B cell (primary cell): ENCODE data around the gene G0S2. TPM values are rescaled to one million over a fixed set of nuclear protein-coding genes. Genes with fewer than 3 reads are reported as not detected.

ENCODE experiments used
- ATAC-seq: fragments of 200-7000 bp; cut with Tn5 transposase; one replicate; pipeline ENCODE4 v1.10.0; 2021; ENCODE audit warnings: low read depth, mild to moderate bottlenecking, moderate number of reproducible peaks, moderate library complexity
- CTCF ChIA-PET: fragments of 350-600 bp; sonication (Branson Sonifier 250); formaldehyde crosslinking; loops from one replicate; lab custom pipeline; 2021; ENCODE audit warnings: antibody characterized with exemption, inconsistent platforms; lab: Charles Lee
- POLR2A ChIA-PET: fragments of 350-600 bp; sonication (Branson Sonifier 250); formaldehyde crosslinking; loops from one replicate; lab custom pipeline; 2021; ENCODE audit warnings: antibody characterized with exemption; lab: Charles Lee
- DNase-seq: peaks from one replicate; pipeline ENCODE4 v3.0.0; 2013
- H2AFZ ChIP-seq: 2 replicates; pipeline ENCODE4 v1.6.1; 2012; ENCODE audit warnings: mild to moderate bottlenecking, low read depth, low read length; ENCODE audit not compliant: insufficient read depth, poor library complexity, severe bottlenecking
- H3K27ac ChIP-seq, 2 donors: 1 replicate in 1 of 2; 2 replicates in 1 of 2; pipeline ENCODE4 v1.5.1; 2012 to 2013; ENCODE audit warnings: low read length in 2 of 2, mild to moderate bottlenecking in 2 of 2, moderate library complexity in 1 of 2
- H3K27me3 ChIP-seq, 4 experiments: fragments of 200-600 bp in 1 of 4; sonication (generic) in 1 of 4; replicated peaks in 1 of 4; 1 replicate in 2 of 4; 2 replicates in 2 of 4; pipeline versions ENCODE4 v1.6.1 to v1.7.0; 2013 to 2016; ENCODE audit warnings: low read length in 3 of 4, mild to moderate bottlenecking in 2 of 4, mixed read lengths in 1 of 4, moderate library complexity in 1 of 4; ENCODE audit not compliant: insufficient read depth in 4 of 4, control insufficient read depth in 3 of 4; ENCODE audit errors: control extremely low read depth in 1 of 4
- H3K36me3 ChIP-seq, 2 experiments: replicated peaks in 1 of 2; 1 replicate in 1 of 2; 2 replicates in 1 of 2; pipeline versions ENCODE4 v1.6.1 to v1.7.1; 2013; ENCODE audit warnings: low read length in 1 of 2; ENCODE audit not compliant: insufficient read depth in 2 of 2, control insufficient read depth in 1 of 2; ENCODE audit errors: control extremely low read depth in 1 of 2, extremely low read depth in 1 of 2
- H3K4me1 ChIP-seq, 2 donors: fragments of 200-600 bp in 1 of 2; sonication (generic) in 1 of 2; 1 replicate in 1 of 2; 2 replicates in 1 of 2; pipeline versions ENCODE4 v1.5.1 to v1.6.1; 2013 to 2017; ENCODE audit warnings: low read length in 2 of 2; ENCODE audit not compliant: control insufficient read depth in 2 of 2, insufficient read depth in 2 of 2
- H3K4me2 ChIP-seq: replicated peaks from 2 replicates; pipeline ENCODE3; 2012; ENCODE audit warnings: mild to moderate bottlenecking, low read depth, low read length; ENCODE audit not compliant: poor library complexity, severe bottlenecking
- H3K4me3 ChIP-seq, 5 experiments: fragments of 200-600 bp in 1 of 5; sonication (generic) in 1 of 5; 1 replicate in 3 of 5; 2 replicates in 2 of 5; pipeline versions ENCODE4 v1.5.1 to v1.7.0; 2011 to 2016; ENCODE audit warnings: low read length in 4 of 5, mild to moderate bottlenecking in 4 of 5, low read depth in 2 of 5, control low read depth in 1 of 5, moderate library complexity in 1 of 5; ENCODE audit not compliant: insufficient read depth in 1 of 5; ENCODE audit errors: control extremely low read depth in 1 of 5, extremely low read depth in 1 of 5
- H3K79me2 ChIP-seq: fragments of 200-600 bp; sonication (generic); one replicate; pipeline ENCODE4 v1.6.0; 2016; ENCODE audit warnings: low read length; ENCODE audit not compliant: control insufficient read depth, insufficient read depth
- H3K9ac ChIP-seq: fragments of 200-600 bp; sonication (generic); 2 replicates; pipeline ENCODE4 v1.6.1; 2017; ENCODE audit warnings: mild to moderate bottlenecking, low read length, moderate library complexity
- H3K9me3 ChIP-seq, 3 donors: one replicate each; pipeline versions ENCODE4 v1.6.1 to v1.7.1; 2013; ENCODE audit warnings: low read length in 2 of 3; ENCODE audit not compliant: control insufficient read depth in 2 of 3, insufficient read depth in 1 of 3; ENCODE audit errors: control extremely low read depth in 1 of 3
- H4K20me1 ChIP-seq: 2 replicates; pipeline ENCODE4 v1.6.0; 2012; ENCODE audit warnings: mild to moderate bottlenecking, low read length; ENCODE audit not compliant: insufficient read depth, control insufficient read depth, poor library complexity, severe bottlenecking
- H3K27ac Mint-ChIP-seq: one replicate; pipeline ENCODE4 v1.8.0; 2021; ENCODE audit warnings: mixed read lengths
- H3K27me3 Mint-ChIP-seq: one replicate; pipeline ENCODE4 v1.8.0; 2021; ENCODE audit warnings: mixed read lengths
- H3K4me1 Mint-ChIP-seq: one replicate; pipeline ENCODE4 v1.8.0; 2021; ENCODE audit warnings: mixed read lengths
- H3K4me3 Mint-ChIP-seq: one replicate; pipeline ENCODE4 v1.8.0; 2021; ENCODE audit warnings: mixed read lengths
- H3K9me3 Mint-ChIP-seq: one replicate; pipeline ENCODE4 v1.8.0; 2022; ENCODE audit warnings: mixed read lengths; ENCODE audit not compliant: insufficient read depth
- CTCF ChIP-seq: fragments of 200-600 bp; IDR thresholded peaks from one replicate; pipeline ENCODE4 v1.8.0; 2022; ENCODE audit warnings: antibody characterized with exemption, mild to moderate bottlenecking
- EZH2 ChIP-seq: IDR thresholded peaks from 2 replicates; pipeline ENCODE4 v1.6.1; 2012; ENCODE audit warnings: borderline replicate concordance, low read depth, mild to moderate bottlenecking, moderate library complexity, low read length; ENCODE audit not compliant: insufficient read depth, poor library complexity, severe bottlenecking
- WGBS: methylation state at CpG from one replicate; pipeline ENCODE4 v1.1.5; 2013; ENCODE audit warnings: missing lambda C conversion rate; ENCODE audit not compliant: insufficient coverage; 5-methylcytosine and 5-hydroxymethylcytosine counted together
- intact Hi-C: fragments of 100-400 bp; cut with micrococcal nuclease; formaldehyde crosslinking; loops from one replicate; pipeline ENCODE4 v1.10.0; 2022
- polyA plus RNA-seq: library from polyadenylated mRNA; depleted of rRNA; stranded (reverse); fragments of >200 nt; gene quantifications from 2 replicates; pipeline ENCODE4 v1.2.3, GENCODE V29; 2012
- total RNA-seq, 2 donors: library from RNA; stranded (reverse); fragments of 120-200 nt in 1 of 2; gene quantifications; 1 replicate in 1 of 2; 2 replicates in 1 of 2; pipeline versions ENCODE4 v1.2.3 to v1.2.4, GENCODE V29; 2013 to 2022

G0S2 gene
- total and polyA plus RNA-seq, 2 donors (not counting 1 experiment from before 2014, with no cell fraction given), result 6.2 TPM; not detected in 1

GRCh38 chr1:209704584-209704983 lies 29.4 kb downstream of the G0S2 start, which contains the start of gene HSD11B1:
TSS of gene HSD11B1 (plus strand) at chr1:209704846. CDS start at chr1:209704943, 97 bp downstream.
- CTCF ChIA-PET, result interaction anchor here (0.5 kb wide), 1 partner anchor 119 kb away, joined by 3 read pairs; no protein-coding TSS in a partner anchor
- no peak for ATAC-seq

More at GRCh38 chr1:209704584-209704983, 29.4 kb downstream of the G0S2 start, which contains the start of gene HSD11B1:
- H3K79me2 ChIP-seq, result no peaks in the 10 kb centered on the region
- H3K4me1 ChIP-seq, result peaks cover 6 to 10% of the 10 kb centered on the region in 2 donors
- POLR2A ChIA-PET, result no interaction called here
- H2AFZ ChIP-seq, result no peak within 1 kb of the TSS
- peaks cover 10% of the 10 kb centered on the region for H3K4me1 Mint-ChIP-seq
- H3K27me3 Mint-ChIP-seq, result peaks cover 8% of the 10 kb centered on the region
- H3K27ac Mint-ChIP-seq, result no peak within 1 kb of the TSS
- H3K4me3 ChIP-seq, result no peak within 1 kb of the TSS
- no peak for TF ChIP-seq CTCF
- no peak for TF ChIP-seq EZH2
- no peak within 1 kb of the TSS for H3K4me3 Mint-ChIP-seq
- no peak within 1 kb of the TSS for H3K27ac ChIP-seq
- 96% methylated on average over 3 of the region's 6 CpGs for WGBS
- H3K9ac ChIP-seq, result peak within 1 kb of the TSS; percentile 6
- no peaks in the 10 kb centered on the region for H3K9me3 ChIP-seq
- H4K20me1 ChIP-seq, result no peaks in the 10 kb centered on the region
- H3K4me2 ChIP-seq, result peak within 1 kb of the TSS; percentile 2
- intact Hi-C loops, result no loop called here
- no peak for DNase-seq
- peaks cover 0 to 2% (median 0%) of the 10 kb centered on the region in 4 experiments for H3K27me3 ChIP-seq
- H3K9me3 Mint-ChIP-seq, result no peaks in the 10 kb centered on the region
- H3K36me3 ChIP-seq, result no peaks in the 10 kb centered on the region
